Stimulated activated CD4-positive, alpha-beta T cell treated with anti-CD3 and anti-CD28 coated beads, Interleukin-12 subunit alpha, Interleukin-12 subunit beta, amount 100 ng/mL, for 24 hours (primary cell): Measurements from ENCODE around the gene ECI2.
"Not testable (repeated sequence)": the region's sequence is repeated elsewhere in the genome, so short reads cannot be mapped to it uniquely, and the experiment has no call there.

Experiments used
- DNase-seq, 2 experiments: peaks; one replicate each; pipeline ENCODE4 v3.0.0-alpha.2; 2020; ENCODE audit warnings: low read depth in 2 of 2

Gene ECI2

GRCh38 chr6:4102687-4103244 is 32.6 kb downstream of the ECI2 start:
- DNase-seq, result no peak

DNA sequence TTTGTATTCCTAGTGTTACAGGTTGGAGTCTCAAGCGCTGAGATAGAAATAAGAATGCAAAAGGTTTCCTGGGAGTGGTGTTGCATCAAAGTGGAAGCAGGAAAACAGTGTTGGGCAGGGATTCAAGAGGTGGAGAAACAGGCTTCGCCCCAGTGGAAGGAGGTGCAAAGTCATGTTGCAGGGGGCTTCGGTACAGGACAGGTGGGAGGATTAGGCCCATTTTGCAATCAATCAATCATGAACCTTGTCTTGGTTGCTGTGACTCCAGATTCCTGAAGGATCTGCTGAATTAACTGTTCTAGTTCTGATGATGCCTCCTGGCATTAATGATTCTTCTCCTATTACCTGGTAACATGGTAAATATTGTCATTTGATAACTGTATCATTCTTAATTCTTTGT is 34.1 kb downstream of the ECI2 start:
- no peak for DNase-seq

DNA sequence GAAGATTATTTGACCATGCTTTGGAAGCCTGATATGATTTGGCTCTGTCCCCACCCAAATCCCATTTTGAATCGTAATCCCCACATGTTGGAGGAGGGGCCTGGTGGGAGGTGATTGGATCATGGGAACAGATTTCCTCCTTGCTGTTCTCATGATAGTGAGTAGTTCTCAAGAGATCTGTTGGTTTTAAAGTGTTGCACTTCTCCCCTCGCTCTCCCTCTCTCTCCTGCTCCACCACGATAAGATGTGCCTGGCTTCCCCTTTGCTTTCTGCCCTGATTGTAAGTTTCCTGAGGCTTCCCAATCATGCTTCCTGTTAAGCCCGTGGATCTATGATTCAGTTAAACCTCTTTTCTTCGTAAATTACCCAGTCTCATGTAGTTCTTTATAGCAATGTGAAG is 34.7 kb downstream of the ECI2 start:
- no peak for DNase-seq

DNA sequence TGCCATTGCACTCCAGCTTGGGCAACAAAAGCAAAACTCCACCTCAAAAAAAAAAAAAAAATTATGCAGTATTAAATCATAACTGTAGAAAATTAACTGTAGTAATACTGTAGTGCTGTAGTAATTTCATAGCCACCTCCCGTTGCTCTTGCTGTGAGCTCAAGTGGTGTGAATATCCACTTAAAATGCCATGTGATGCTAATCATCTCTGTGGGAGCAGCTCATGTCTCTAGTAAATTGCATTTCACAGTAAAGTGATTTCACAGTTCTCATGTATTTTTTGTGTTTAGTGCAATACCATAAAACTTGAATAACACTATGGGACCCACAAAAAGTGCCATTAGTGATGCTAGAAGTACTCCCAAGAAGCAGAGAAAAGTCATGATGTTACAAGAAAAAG is 42.1 kb downstream of the ECI2 start:
- DNase-seq, result no peak

DNA sequence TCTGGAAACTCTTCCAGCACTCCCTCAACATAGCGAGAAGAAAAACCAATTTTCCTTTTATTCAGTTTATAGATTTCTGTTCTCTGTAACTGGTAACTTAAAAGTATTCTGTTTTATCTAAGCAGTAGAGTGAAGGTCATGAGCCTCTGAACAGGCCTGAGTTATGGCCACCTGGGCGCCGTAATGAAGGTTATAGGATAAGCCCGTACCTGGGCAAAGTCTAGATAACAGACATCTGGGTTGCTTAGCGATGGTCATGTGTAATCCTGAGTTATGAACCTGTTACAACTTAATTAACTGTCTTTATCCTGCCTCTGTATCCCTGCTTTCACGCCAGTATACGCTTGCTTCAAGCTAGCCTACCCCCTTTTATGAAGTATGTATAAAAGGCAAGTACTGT is 43.4 kb downstream of the ECI2 start:
- DNase-seq, result no peak

GRCh38 chr6:4090043-4090442 is 45.3 kb downstream of the ECI2 start:
- DNase-seq, result not testable (repeated sequence)

DNA sequence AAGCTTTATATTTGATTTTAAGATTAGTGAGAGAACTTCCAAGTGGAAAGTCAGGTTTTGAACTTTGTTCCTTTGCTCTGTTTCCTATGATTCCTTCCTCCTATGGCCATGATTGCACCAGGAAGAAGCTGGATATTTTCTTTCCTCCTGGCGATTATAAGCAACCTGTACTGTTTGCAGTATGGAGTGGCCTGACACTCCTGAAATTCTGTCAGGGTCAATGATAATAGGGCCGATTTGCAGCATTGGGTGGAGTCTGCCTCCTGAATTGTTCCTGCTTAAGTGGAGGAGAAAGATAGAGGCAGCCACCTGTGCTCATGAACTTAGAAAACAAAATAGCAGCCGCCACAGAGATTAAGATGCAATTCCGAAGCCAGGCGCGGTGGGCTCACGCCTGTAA is 46.7 kb downstream of the ECI2 start:
- no peak for DNase-seq

- DNase-seq, result no peak
Measured at GRCh38 chr6:4085332-4085700, 50.1 kb downstream of the ECI2 start.

- DNase-seq, result no peak
Measured at GRCh38 chr6:4084444-4085331, 50.7 kb downstream of the ECI2 start.

- no peak for DNase-seq
Measured at GRCh38 chr6:4078691-4079471, 56.5 kb downstream of the ECI2 start, which contains the start of gene FAM217A. Gene FAM217A, minus strand, starts transcription at chr6:4079137. Its CDS starts 1,723 bp downstream, at chr6:4077414.

DNA sequence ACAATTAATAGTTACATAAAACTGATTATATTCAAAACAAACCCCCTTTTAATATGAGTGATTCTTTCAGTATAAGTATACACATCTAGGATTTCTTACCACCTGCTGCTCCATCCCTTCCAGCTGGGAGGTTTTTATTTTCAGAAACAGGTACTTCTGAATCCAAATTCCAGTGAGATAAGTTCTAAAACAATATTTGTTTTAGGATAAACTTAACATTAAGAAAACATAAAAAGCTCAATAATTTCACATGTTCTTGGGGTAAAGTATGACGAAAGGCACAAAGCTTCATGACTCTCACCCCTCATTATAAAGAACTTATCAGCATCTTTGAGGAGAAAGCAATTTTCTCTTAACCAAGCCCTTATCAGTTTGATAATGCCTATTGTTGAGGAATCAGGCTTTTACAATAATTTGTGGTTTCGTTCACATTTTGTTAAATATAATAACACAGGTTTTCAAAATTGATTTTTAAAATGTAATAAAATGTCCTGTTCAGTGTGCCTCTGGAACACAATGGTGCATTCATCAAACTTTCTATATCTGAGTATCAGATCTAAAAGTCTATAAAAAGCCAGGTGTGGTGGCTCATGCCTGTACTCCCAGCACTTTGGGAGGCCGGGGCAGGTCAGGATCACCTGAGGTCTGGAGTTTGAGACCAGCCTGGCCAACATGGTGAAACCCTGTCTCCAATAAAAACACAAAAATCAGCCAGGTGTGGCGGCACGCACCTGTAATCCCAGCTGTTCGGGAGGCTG is 60.7 kb downstream of the ECI2 start:
- DNase-seq, result no peak

- no peak for DNase-seq
Measured at GRCh38 chr6:4071330-4071729, 64.0 kb downstream of the ECI2 start.

DNA sequence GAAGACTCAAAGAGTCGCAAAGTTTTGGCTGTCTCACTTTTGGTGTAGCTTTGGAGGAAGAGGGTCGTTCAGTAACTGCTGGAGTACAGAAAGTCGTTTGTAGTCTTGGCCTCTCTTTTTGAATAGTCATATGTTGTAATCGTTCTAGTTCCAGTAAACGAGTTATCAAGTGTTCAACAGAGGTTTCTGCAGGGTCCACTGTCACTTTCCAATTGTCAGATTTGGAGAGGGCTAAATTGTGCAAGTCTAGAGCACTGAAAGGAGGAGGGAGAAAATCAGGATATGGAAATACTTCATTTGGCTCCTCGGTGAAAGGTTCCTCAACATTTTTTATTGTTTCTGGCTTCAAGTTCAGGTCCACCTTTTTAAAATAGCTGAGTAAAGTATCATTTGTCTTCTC is 66.2 kb downstream of the ECI2 start:
- no peak for DNase-seq

DNA sequence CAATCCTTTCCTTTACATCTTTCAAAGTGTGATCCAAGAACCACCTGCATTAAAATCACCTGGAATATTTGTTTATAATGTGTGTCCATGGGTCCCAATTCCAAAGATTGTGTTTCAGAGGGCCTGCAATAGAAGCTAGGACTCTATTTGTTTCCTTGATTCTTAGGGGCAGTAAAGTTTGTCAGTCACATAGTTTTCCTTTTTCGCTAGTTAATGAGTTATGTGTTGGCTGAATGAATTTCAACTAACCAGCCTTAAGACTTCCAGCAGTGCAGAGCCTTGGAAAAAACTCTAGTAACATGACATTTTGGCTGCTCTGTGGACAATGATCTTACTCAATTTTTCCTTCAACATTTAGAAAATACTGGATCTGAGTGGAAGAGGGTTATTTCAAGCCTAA is 67.7 kb downstream of the ECI2 start:
- DNase-seq, result no peak

- no peak for DNase-seq
Measured at GRCh38 chr6:4066029-4066755, 69.2 kb downstream of the ECI2 start.
